Endothelial cell (in vitro differentiated cells): Measurements from ENCODE around the gene SLMAP. TPM values are rescaled to one million over a fixed set of nuclear protein-coding genes. Genes with fewer than 3 reads are reported as not detected.

Experiments
- DNase-seq: peaks from one replicate; pipeline ENCODE4 v3.0.0; 2021; ENCODE audit warnings: low spot score
- H3K27ac Mint-ChIP-seq: one replicate; pipeline ENCODE4 v1.8.0; 2021; ENCODE audit warnings: mixed read lengths, inconsistent platforms; ENCODE audit not compliant: unreplicated experiment
- H3K27me3 Mint-ChIP-seq: one replicate; pipeline ENCODE4 v1.8.0; 2021; ENCODE audit warnings: mild to moderate bottlenecking, moderate library complexity, mixed read lengths, inconsistent platforms; ENCODE audit not compliant: unreplicated experiment
- H3K36me3 Mint-ChIP-seq: one replicate; pipeline ENCODE4 v1.8.0; 2021; ENCODE audit warnings: mild to moderate bottlenecking, low read depth, mixed read lengths, inconsistent platforms; ENCODE audit not compliant: unreplicated experiment
- H3K4me1 Mint-ChIP-seq: one replicate; pipeline ENCODE4 v1.8.0; 2021; ENCODE audit warnings: mild to moderate bottlenecking, mixed read lengths, inconsistent platforms; ENCODE audit not compliant: unreplicated experiment
- H3K4me3 Mint-ChIP-seq: one replicate; pipeline ENCODE4 v1.8.0; 2021; ENCODE audit warnings: mild to moderate bottlenecking, mixed read lengths, inconsistent platforms; ENCODE audit not compliant: unreplicated experiment
- H3K9me3 Mint-ChIP-seq: one replicate; pipeline ENCODE4 v1.8.0; 2021; ENCODE audit warnings: mixed read lengths, inconsistent platforms; ENCODE audit not compliant: unreplicated experiment
- total RNA-seq: library from RNA; stranded (reverse); fragmentation: NEBNext Ultra II Directional; extraction: Animal tissue kit (Norgen Biotek cat#: 25700); gene quantifications from one replicate; pipeline ENCODE4 v1.2.1, GENCODE V29; 2021; ENCODE audit not compliant: unreplicated experiment
- TF ChIP-seq, protein P1 (sequence below): fragments of 200-600 bp; sonication (generic); IDR thresholded peaks from one replicate; pipeline ENCODE4 v1.5.0; 2021; ENCODE audit warnings: antibody characterized with exemption; ENCODE audit not compliant: unreplicated experiment

The SLMAP gene
- total RNA-seq, 1 donor from 2014 or later: 45.7 TPM

DNA sequence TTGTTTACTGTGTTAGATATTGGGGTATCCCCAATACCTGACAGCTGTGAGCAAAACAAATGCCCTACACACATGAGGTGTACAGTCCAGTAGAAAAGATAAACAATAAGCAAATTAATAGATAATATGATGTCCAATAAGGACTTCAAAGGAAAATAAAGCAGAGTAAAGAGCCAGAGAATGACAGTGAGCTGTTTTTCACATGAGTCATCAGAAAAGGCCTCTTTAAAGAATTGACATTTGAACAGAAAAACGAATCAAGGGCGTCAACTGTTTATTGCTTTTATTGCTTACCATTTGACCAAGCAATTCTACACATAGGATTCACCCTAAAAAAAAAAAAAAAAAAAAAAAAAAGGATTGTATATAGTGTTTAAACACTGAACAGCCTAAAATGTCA, 155.5 kb downstream of the SLMAP start:
- DNase-seq: no peak
- Mint-ChIP-seq H3K4me1 (no peaks in the 10 kb centered on the region), H3K4me3 (no peak overlapping the region), H3K36me3 (peaks cover 8% of the 10 kb centered on the region), H3K27ac (no peak overlapping the region), H3K27me3 (no peaks in the 10 kb centered on the region), H3K9me3 (no peaks in the 10 kb centered on the region)
- TF ChIP-seq, protein P1, sequence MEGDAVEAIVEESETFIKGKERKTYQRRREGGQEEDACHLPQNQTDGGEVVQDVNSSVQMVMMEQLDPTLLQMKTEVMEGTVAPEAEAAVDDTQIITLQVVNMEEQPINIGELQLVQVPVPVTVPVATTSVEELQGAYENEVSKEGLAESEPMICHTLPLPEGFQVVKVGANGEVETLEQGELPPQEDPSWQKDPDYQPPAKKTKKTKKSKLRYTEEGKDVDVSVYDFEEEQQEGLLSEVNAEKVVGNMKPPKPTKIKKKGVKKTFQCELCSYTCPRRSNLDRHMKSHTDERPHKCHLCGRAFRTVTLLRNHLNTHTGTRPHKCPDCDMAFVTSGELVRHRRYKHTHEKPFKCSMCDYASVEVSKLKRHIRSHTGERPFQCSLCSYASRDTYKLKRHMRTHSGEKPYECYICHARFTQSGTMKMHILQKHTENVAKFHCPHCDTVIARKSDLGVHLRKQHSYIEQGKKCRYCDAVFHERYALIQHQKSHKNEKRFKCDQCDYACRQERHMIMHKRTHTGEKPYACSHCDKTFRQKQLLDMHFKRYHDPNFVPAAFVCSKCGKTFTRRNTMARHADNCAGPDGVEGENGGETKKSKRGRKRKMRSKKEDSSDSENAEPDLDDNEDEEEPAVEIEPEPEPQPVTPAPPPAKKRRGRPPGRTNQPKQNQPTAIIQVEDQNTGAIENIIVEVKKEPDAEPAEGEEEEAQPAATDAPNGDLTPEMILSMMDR: no peak

DNA sequence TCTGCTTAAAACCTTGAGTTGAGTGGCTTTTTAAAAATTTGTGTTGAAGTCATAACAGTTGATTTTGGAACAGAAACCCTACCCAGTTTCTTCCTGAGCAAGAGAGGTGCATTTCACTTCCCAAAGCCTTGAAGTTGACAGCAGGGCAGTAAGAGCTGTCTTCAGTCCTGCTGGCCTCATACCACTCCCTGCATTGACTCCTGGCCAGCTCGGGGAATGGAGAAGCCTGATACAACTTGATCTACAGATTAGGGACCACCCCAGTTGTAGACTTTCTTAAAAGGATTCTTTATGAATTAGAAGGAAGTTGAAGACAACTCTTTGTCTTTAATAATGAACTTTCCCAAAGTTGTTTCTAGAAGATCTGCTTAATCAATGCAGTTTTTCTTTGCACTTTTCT, 161.5 kb downstream of the SLMAP start:
- no peaks in the 10 kb centered on the region for H3K9me3 Mint-ChIP-seq

DNA sequence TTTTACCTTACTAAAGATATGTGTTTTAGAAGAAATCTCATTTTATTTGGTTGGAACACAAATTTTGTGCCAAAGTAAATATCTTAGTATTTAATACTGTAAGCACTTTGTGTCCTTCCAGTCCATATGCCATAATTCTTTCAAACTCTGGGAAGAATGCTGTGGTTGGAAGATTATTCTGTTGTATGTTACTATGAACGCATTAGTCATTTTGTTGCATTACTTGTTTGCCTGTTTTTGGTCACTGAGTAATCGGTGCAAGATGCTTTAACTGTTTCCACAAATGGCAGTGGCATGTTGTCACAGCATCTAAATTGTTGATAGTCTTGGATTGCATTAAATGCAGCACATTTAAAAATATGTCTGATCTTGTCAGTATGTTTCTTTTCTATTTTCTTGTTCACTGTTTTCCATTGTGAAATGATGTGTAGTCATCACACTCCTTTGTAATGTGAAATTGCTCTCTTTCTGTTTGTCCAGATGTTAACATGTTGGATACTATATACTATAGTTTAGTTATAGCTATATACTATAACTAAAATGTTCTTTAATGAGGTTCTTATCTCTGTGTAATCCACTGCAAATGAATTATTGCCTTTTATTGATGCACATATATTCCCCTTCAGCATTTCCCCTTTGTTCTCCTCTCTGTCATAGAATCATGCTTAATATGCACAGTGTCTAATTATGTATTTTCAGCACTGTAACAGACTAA, 162.2 kb downstream of the SLMAP start:
- TF ChIP-seq, protein P1: no peak
- H3K36me3 Mint-ChIP-seq: peaks cover 22% of the 10 kb centered on the region

More for the DNA sequence above, 161.5 kb downstream of the SLMAP start:
- Mint-ChIP-seq H3K4me3 (no peak overlapping the region), H3K4me1 (no peaks in the 10 kb centered on the region), H3K27ac (peak overlapping the region; percentile 3), H3K36me3 (peaks cover 22% of the 10 kb centered on the region), H3K27me3 (no peaks in the 10 kb centered on the region)
- DNase-seq: no peak
- TF ChIP-seq, protein P1: no peak

DNA sequence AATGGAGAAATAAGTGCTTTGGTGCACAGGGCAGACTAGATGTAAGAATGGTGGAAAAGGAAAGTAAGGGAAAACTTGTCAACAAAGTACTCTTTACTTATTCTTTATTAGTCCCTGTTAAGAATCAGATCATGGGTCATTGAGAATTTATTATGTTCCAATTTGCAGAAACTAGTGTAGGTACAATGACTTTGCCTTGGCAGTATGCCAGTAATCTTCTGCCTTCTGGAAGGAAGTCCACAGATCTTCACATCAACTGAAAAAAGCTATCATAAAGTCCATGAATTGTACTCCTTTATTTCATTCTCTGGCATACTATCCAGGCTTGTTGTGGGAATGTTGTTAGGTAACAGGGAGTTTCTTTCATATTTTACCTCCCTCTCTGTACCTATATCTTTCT, 163.9 kb downstream of the SLMAP start:
- H3K4me1 Mint-ChIP-seq: no peaks in the 10 kb centered on the region
- no peak overlapping the region for H3K27ac Mint-ChIP-seq
- no peak for DNase-seq
- TF ChIP-seq, protein P1: no peak
- no peak overlapping the region for H3K4me3 Mint-ChIP-seq
- H3K27me3 Mint-ChIP-seq: no peaks in the 10 kb centered on the region
- no peaks in the 10 kb centered on the region for H3K9me3 Mint-ChIP-seq
- peaks cover 22% of the 10 kb centered on the region for H3K36me3 Mint-ChIP-seq

More for the DNA sequence above, 162.2 kb downstream of the SLMAP start:
- Mint-ChIP-seq H3K27ac (no peak overlapping the region), H3K27me3 (no peaks in the 10 kb centered on the region), H3K4me3 (no peak overlapping the region), H3K9me3 (no peaks in the 10 kb centered on the region), H3K4me1 (no peaks in the 10 kb centered on the region)
- DNase-seq: no peak

DNA sequence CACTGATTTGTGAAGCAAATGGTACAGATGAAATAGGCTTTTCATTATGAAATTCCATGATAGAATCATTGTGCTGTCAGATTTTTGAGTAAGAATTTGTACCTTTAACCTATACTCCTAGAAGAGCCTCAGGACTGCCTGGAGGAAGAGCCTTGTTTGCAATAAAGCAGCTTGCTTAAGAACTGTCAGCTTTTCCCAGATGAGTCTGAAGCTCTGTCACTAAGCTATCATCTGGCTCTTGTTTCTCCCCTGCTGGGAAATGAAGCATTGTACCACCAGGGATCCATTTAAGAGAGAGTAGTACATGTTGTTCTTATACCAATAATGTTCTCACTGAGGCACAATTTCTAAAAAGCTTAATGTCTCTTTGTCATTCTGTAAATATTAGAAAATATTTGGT, 167.0 kb downstream of the SLMAP start:
- no peak for DNase-seq
- H3K36me3 Mint-ChIP-seq: peaks cover 17% of the 10 kb centered on the region
- H3K27me3 Mint-ChIP-seq: no peaks in the 10 kb centered on the region
- H3K4me1 Mint-ChIP-seq: peaks cover 8% of the 10 kb centered on the region
- H3K4me3 Mint-ChIP-seq: no peak overlapping the region
- H3K27ac Mint-ChIP-seq: no peak overlapping the region
- H3K9me3 Mint-ChIP-seq: no peaks in the 10 kb centered on the region
- TF ChIP-seq, protein P1: no peak
